Measurements from ENCODE around the gene SFTA2. TPM values are rescaled to one million over a fixed set of nuclear protein-coding genes. Genes with fewer than 3 reads are reported as not detected.

The SFTA2 gene
- polyA plus RNA-seq, 1 donor (not counting 4 experiments of a cell fraction or from before 2014, with no cell fraction given), result not detected

DNA sequence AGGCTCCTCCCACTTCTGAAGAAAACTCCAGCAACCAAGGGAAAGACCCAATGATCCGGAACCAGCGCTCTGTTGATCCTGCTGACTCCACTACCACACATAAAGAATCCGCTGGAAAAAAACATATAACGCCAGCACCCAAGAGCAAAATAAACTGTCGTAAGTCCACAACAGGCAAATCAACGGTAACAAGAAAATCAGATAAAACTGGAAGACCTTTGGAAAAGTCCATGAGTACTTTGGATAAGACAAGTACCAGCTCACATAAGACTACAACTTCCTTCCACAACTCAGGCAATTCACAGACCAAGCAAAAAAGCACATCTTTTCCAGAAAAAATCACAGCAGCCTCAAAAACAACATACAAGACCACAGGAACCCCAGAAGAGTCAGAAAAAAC is 16.8 kb upstream of the SFTA2 start:
- peaks cover 6% of the 10 kb centered on the region for H3K27me3 ChIP-seq (ENCODE audit: control insufficient read depth, extremely low read depth, insufficient read depth, low read length)
- H3K36me3 ChIP-seq (ENCODE audit: control insufficient read depth in 2 of 2, extremely low read depth in 1 of 2, insufficient read depth in 2 of 2, low read length in 2 of 2), result no peaks in the 10 kb centered on the region
- H3K4me1 ChIP-seq (ENCODE audit: control insufficient read depth, extremely low read depth, insufficient read depth, low read length), result no peaks in the 10 kb centered on the region
- H3K9me3 ChIP-seq (ENCODE audit: control insufficient read depth, low read depth, low read length), result no peaks in the 10 kb centered on the region
- dilution Hi-C loops (cut with MboI; ENCODE audit: extremely low pct_ligation_motif_present, low sequenced_read_pairs), result loop anchor here (25.0 kb wide), 1 partner anchor 113 kb away; no protein-coding TSS in a partner anchor
- no peak overlapping the region for H3K9ac ChIP-seq (ENCODE audit: control insufficient read depth, extremely low read depth, insufficient read depth, low read length)
- H3K27ac ChIP-seq (ENCODE audit: control insufficient read depth, insufficient read depth, low read length), result no peak overlapping the region
- FAIRE-seq, result no peak
- TF ChIP-seq EZH2 (IDR thresholded peaks at IDR 0.05; ENCODE audit: low read length), result no peak
- TF ChIP-seq, protein P1, sequence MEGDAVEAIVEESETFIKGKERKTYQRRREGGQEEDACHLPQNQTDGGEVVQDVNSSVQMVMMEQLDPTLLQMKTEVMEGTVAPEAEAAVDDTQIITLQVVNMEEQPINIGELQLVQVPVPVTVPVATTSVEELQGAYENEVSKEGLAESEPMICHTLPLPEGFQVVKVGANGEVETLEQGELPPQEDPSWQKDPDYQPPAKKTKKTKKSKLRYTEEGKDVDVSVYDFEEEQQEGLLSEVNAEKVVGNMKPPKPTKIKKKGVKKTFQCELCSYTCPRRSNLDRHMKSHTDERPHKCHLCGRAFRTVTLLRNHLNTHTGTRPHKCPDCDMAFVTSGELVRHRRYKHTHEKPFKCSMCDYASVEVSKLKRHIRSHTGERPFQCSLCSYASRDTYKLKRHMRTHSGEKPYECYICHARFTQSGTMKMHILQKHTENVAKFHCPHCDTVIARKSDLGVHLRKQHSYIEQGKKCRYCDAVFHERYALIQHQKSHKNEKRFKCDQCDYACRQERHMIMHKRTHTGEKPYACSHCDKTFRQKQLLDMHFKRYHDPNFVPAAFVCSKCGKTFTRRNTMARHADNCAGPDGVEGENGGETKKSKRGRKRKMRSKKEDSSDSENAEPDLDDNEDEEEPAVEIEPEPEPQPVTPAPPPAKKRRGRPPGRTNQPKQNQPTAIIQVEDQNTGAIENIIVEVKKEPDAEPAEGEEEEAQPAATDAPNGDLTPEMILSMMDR (optimal IDR thresholded peaks at IDR 0.05 in 1 of 3, IDR thresholded peaks at IDR 0.05 in 1 of 3, conservative IDR thresholded peaks at IDR 0.05 in 1 of 3; ENCODE audit: extremely low read depth in 1 of 3, insufficient read depth in 2 of 3, low read length in 3 of 3), result no peak
- no peak for DNase-seq (ENCODE audit: low read depth, low spot score)
- H3K9me1 ChIP-seq (ENCODE audit: control insufficient read depth, extremely low read depth, insufficient read depth, low read length), result no peaks in the 10 kb centered on the region
- H3K4me2 ChIP-seq (ENCODE audit: control insufficient read depth, extremely low read depth, insufficient read depth, low read depth, low read length), result no peak overlapping the region
- no peaks in the 10 kb centered on the region for H4K20me1 ChIP-seq (ENCODE audit: control insufficient read depth, extremely low read depth, insufficient read depth, low read length)
- no peak overlapping the region for H2AFZ ChIP-seq (ENCODE audit: control insufficient read depth, low read length)
- H3K4me3 ChIP-seq (ENCODE audit: control insufficient read depth in 2 of 3, extremely low read depth in 1 of 3, insufficient read depth in 2 of 3, low read depth in 1 of 3, low read length in 3 of 3), result no peak overlapping the region
- H3K79me2 ChIP-seq (ENCODE audit: control insufficient read depth, insufficient read depth, low read length), result no peaks in the 10 kb centered on the region

DNA sequence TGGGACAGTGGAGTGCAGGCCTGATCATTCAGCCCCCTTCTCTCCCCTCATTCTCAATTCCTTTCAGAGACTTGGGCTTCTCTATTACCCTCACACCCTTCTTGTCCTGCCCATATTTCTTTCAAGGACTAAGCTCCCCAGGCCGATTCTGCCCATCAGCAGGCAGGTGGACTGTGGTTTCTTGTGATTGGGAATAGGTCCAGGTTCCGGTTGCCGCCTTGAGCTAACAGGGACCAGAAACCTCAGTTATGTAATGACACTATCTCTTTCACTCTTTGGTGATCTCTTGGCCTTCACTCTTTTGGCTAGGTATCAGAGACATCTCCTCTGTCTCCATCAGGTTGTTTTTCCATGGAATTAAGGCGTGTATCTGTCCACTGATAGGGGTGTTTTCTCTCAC is 15.3 kb upstream of the SFTA2 start:
- Histone ChIP-seq H3K4me3 (ENCODE audit: control insufficient read depth in 2 of 3, extremely low read depth in 1 of 3, insufficient read depth in 2 of 3, low read depth in 1 of 3, low read length in 3 of 3) (no peak overlapping the region), H3K4me2 (ENCODE audit: control insufficient read depth, extremely low read depth, insufficient read depth, low read depth, low read length) (no peak overlapping the region), H3K9me1 (ENCODE audit: control insufficient read depth, extremely low read depth, insufficient read depth, low read length) (no peaks in the 10 kb centered on the region), H3K27me3 (ENCODE audit: control insufficient read depth, extremely low read depth, insufficient read depth, low read length) (peaks cover 6% of the 10 kb centered on the region), H3K9me3 (ENCODE audit: control insufficient read depth, low read depth, low read length) (no peaks in the 10 kb centered on the region), H3K27ac (ENCODE audit: control insufficient read depth, insufficient read depth, low read length) (no peak overlapping the region), H3K79me2 (ENCODE audit: control insufficient read depth, insufficient read depth, low read length) (no peaks in the 10 kb centered on the region), H4K20me1 (ENCODE audit: control insufficient read depth, extremely low read depth, insufficient read depth, low read length) (no peaks in the 10 kb centered on the region), H3K36me3 (ENCODE audit: control insufficient read depth in 2 of 2, extremely low read depth in 1 of 2, insufficient read depth in 2 of 2, low read length in 2 of 2) (no peaks in the 10 kb centered on the region), H2AFZ (ENCODE audit: control insufficient read depth, low read length) (no peak overlapping the region), H3K9ac (ENCODE audit: control insufficient read depth, extremely low read depth, insufficient read depth, low read length) (no peak overlapping the region), H3K4me1 (ENCODE audit: control insufficient read depth, extremely low read depth, insufficient read depth, low read length) (peaks cover 6% of the 10 kb centered on the region)
- TF ChIP-seq EZH2 (IDR thresholded peaks at IDR 0.05; ENCODE audit: low read length), result no peak
- TF ChIP-seq, protein P1 (optimal IDR thresholded peaks at IDR 0.05 in 1 of 3, IDR thresholded peaks at IDR 0.05 in 1 of 3, conservative IDR thresholded peaks at IDR 0.05 in 1 of 3; ENCODE audit: extremely low read depth in 1 of 3, insufficient read depth in 2 of 3, low read length in 3 of 3), result no peak
- dilution Hi-C loops (cut with MboI; ENCODE audit: extremely low pct_ligation_motif_present, low sequenced_read_pairs), result loop anchor here (25.0 kb wide), 1 partner anchor 115 kb away; no protein-coding TSS in a partner anchor
- DNase-seq (ENCODE audit: low read depth, low spot score) (no peak), FAIRE-seq (no peak)

Measured in keratinocyte (primary cell).